Esophagus (tissue), 2 donors: ENCODE data around the gene RASGRF1. TPM values are rescaled to one million over a fixed set of nuclear protein-coding genes. Genes with fewer than 3 reads are reported as not detected.

Experiments used
- H3K27ac ChIP-seq, 2 donors: one replicate each; pipeline ENCODE4 v1.5.1; 2013; ENCODE audit warnings: low read depth in 2 of 2, mild to moderate bottlenecking in 2 of 2, inconsistent platforms in 1 of 2, low read length in 1 of 2, moderate library complexity in 1 of 2
- H3K27me3 ChIP-seq, 2 donors: one replicate each; pipeline ENCODE4 v1.6.1; 2013; ENCODE audit warnings: low read length in 2 of 2, control low read depth in 1 of 2, mild to moderate bottlenecking in 1 of 2; ENCODE audit not compliant: insufficient read depth in 2 of 2, control insufficient read depth in 1 of 2
- H3K36me3 ChIP-seq, 2 donors: one replicate each; pipeline ENCODE4 v1.6.1; 2013; ENCODE audit warnings: low read length in 1 of 2; ENCODE audit not compliant: control insufficient read depth in 2 of 2, insufficient read depth in 2 of 2
- H3K4me1 ChIP-seq, 2 donors: one replicate each; pipeline ENCODE4 v1.6.1; 2013; ENCODE audit warnings: low read length in 1 of 2; ENCODE audit not compliant: control insufficient read depth in 2 of 2, insufficient read depth in 2 of 2
- H3K4me3 ChIP-seq, 2 donors: one replicate each; pipeline ENCODE4 v1.5.1; 2013; ENCODE audit warnings: low read length in 2 of 2, mild to moderate bottlenecking in 2 of 2, low read depth in 1 of 2, moderate library complexity in 1 of 2
- H3K9me3 ChIP-seq, 2 donors: one replicate each; pipeline ENCODE4 v1.6.1; 2013; ENCODE audit warnings: mild to moderate bottlenecking in 2 of 2, low read depth in 1 of 2, low read length in 1 of 2, moderate library complexity in 1 of 2; ENCODE audit not compliant: control insufficient read depth in 2 of 2, insufficient read depth in 1 of 2
- WGBS, 2 donors: extraction: QIAGEN DNeasy Blood & Tissue Kit; methylation state at CpG; one replicate each; pipeline ENCODE4 v1.1.7; 2013; 5-methylcytosine and 5-hydroxymethylcytosine counted together
- polyA plus RNA-seq, 2 donors: library from polyadenylated mRNA; stranded (reverse); fragments of 200-250 nt; gene quantifications; one replicate each; pipeline ENCODE4 v1.2.3, GENCODE V29; 2013
- donor health status: healthy with polysubstance abuse.
- donor health status: Bipolar disorder and iron deficiency.

The RASGRF1 gene
- polyA plus RNA-seq, 2 donors, result 0.02 to 0.04 TPM

- WGBS, 2 donors, result 88 to 90% methylated on average over 19 of the region's 19 CpGs
- H3K27ac ChIP-seq, result no peak overlapping the region
Measured at GRCh38 chr15:78978601-78979179, 111.9 kb downstream of the RASGRF1 start.

GRCh38 chr15:78977591-78978347, 112.8 kb downstream of the RASGRF1 start:
- H3K27me3 ChIP-seq, result no peaks in the 10 kb centered on the region
- H3K4me3 ChIP-seq, result no peak overlapping the region
- no peak overlapping the region for H3K27ac ChIP-seq
- no peaks in the 10 kb centered on the region for H3K9me3 ChIP-seq
- WGBS, 2 donors, result 86 to 87% methylated on average over 10 of the region's 10 CpGs
- H3K4me1 ChIP-seq, result no peaks in the 10 kb centered on the region
- no peaks in the 10 kb centered on the region for H3K36me3 ChIP-seq

More at GRCh38 chr15:78978601-78979179, 111.9 kb downstream of the RASGRF1 start:
- no peaks in the 10 kb centered on the region for H3K27me3 ChIP-seq
- H3K36me3 ChIP-seq, result no peaks in the 10 kb centered on the region
- H3K9me3 ChIP-seq, result no peaks in the 10 kb centered on the region
- H3K4me1 ChIP-seq, result no peaks in the 10 kb centered on the region
- H3K4me3 ChIP-seq, result no peak overlapping the region

- H3K27ac ChIP-seq, result no peak overlapping the region
- 52 to 66% methylated on average over 4 of the region's 4 CpGs for WGBS, 2 donors
Measured at GRCh38 chr15:78977091-78977571, 113.4 kb downstream of the RASGRF1 start.

GRCh38 chr15:78976691-78977090, 113.9 kb downstream of the RASGRF1 start:
- Histone ChIP-seq H3K27ac (no peak overlapping the region), H3K4me1 (no peaks in the 10 kb centered on the region), H3K36me3 (no peaks in the 10 kb centered on the region), H3K4me3 (no peak overlapping the region), H3K27me3 (no peaks in the 10 kb centered on the region), H3K9me3 (no peaks in the 10 kb centered on the region)
- WGBS, 2 donors, result 80 to 83% methylated on average over 7 of the region's 7 CpGs

More at GRCh38 chr15:78977091-78977571, 113.4 kb downstream of the RASGRF1 start:
- Histone ChIP-seq H3K36me3 (no peaks in the 10 kb centered on the region), H3K4me3 (no peak overlapping the region), H3K27me3 (no peaks in the 10 kb centered on the region), H3K4me1 (no peaks in the 10 kb centered on the region), H3K9me3 (no peaks in the 10 kb centered on the region)

GRCh38 chr15:78974272-78974918, 116.2 kb downstream of the RASGRF1 start:
- Histone ChIP-seq H3K4me3 (no peak overlapping the region), H3K36me3 (no peaks in the 10 kb centered on the region), H3K27ac (no peak overlapping the region), H3K4me1 (no peaks in the 10 kb centered on the region), H3K27me3 (no peaks in the 10 kb centered on the region), H3K9me3 (no peaks in the 10 kb centered on the region)
- WGBS, 2 donors, result 94 to 95% methylated on average over 7 of the region's 7 CpGs

GRCh38 chr15:78969687-78970349, 120.8 kb downstream of the RASGRF1 start:
- H3K4me1 ChIP-seq, result no peaks in the 10 kb centered on the region
- no peaks in the 10 kb centered on the region for H3K27me3 ChIP-seq
- H3K4me3 ChIP-seq, result no peak overlapping the region
- H3K9me3 ChIP-seq, result no peaks in the 10 kb centered on the region
- no peaks in the 10 kb centered on the region for H3K36me3 ChIP-seq
- H3K27ac ChIP-seq, result no peak overlapping the region
- 73 to 84% methylated on average over 5 of the region's 5 CpGs for WGBS, 2 donors

- no peaks in the 10 kb centered on the region for H3K36me3 ChIP-seq
- no peaks in the 10 kb centered on the region for H3K9me3 ChIP-seq
- no peak overlapping the region for H3K27ac ChIP-seq
- no peaks in the 10 kb centered on the region for H3K27me3 ChIP-seq
- 68 to 75% methylated on average over 5 of the region's 5 CpGs for WGBS, 2 donors
- no peak overlapping the region for H3K4me3 ChIP-seq
- H3K4me1 ChIP-seq, result no peaks in the 10 kb centered on the region
Measured at GRCh38 chr15:78968539-78969271, 121.9 kb downstream of the RASGRF1 start.

- WGBS, 2 donors, result 69 to 92% methylated on average over 2 of the region's 2 CpGs
- Histone ChIP-seq H3K9me3 (no peaks in the 10 kb centered on the region), H3K36me3 (no peaks in the 10 kb centered on the region), H3K27me3 (no peaks in the 10 kb centered on the region), H3K4me3 (no peak overlapping the region), H3K4me1 (no peaks in the 10 kb centered on the region), H3K27ac (no peak overlapping the region)
Measured at GRCh38 chr15:78968114-78968513, 122.5 kb downstream of the RASGRF1 start.

- Histone ChIP-seq H3K9me3 (no peaks in the 10 kb centered on the region), H3K36me3 (no peaks in the 10 kb centered on the region), H3K27ac (no peak overlapping the region), H3K4me1 (no peaks in the 10 kb centered on the region), H3K4me3 (no peak overlapping the region), H3K27me3 (no peaks in the 10 kb centered on the region)
- WGBS, 2 donors, result 87 to 93% methylated on average over 6 of the region's 6 CpGs
Measured at GRCh38 chr15:78960308-78960707, 130.3 kb downstream of the RASGRF1 start.
